ENCODE measurements around the gene MSTO1.
"Not testable (repeated sequence)": the region's sequence is repeated elsewhere in the genome, so short reads cannot be mapped to it uniquely, and the experiment has no call there.

The MSTO1 gene

GRCh38 chr1:155622191-155622590, 12.2 kb downstream of the MSTO1 start:
- no peak for DNase-seq

GRCh38 chr1:155623357-155623756, 13.3 kb downstream of the MSTO1 start:
- DNase-seq: no peak

DNA sequence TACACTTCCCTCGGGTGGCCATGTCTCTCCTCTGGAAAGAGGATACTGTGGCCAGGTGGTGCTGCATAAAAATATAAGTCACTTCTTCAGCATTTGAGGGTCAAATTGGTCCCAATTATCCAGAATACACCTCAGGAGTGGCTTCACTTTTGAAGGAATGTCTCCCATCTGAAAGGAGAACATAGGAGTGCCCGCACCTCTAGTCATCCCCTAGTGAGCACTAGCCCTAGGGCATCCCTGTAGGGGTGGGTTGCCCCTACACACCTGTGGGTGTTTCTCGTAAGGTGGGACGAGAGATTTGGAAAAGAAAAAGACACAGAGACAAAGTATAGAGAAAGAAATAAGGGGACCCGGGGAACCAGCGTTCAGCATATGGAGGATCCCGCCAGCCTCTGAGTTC, 16.4 kb downstream of the MSTO1 start:
- DNase-seq: not testable (repeated sequence)

- DNase-seq: no peak
Measured at GRCh38 chr1:155636397-155637153, 26.6 kb downstream of the MSTO1 start.

GRCh38 chr1:155640367-155640766, 30.3 kb downstream of the MSTO1 start:
- no peak for DNase-seq

- DNase-seq: not testable (repeated sequence)
Measured at GRCh38 chr1:155642559-155643180, 32.7 kb downstream of the MSTO1 start.

DNA sequence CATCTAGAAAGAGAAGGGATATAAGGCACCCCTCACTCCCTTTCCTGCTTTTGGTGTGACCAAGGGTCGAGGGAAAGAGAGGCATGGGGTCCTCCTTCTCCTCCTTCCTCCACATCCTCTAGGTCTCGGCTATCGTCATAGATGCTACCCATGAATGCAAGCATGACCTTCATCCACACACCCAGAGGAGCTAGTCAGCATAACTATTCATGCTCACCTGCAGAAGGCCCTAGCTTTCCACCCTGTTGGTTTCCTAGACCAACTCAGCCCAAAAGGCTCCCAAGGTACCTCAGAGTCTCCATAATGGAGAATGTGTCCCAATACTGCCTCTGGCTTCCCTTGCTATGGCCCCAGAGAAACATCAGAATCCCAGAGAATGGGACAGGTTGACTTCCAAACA, 33.2 kb downstream of the MSTO1 start:
- no peak for DNase-seq

DNA sequence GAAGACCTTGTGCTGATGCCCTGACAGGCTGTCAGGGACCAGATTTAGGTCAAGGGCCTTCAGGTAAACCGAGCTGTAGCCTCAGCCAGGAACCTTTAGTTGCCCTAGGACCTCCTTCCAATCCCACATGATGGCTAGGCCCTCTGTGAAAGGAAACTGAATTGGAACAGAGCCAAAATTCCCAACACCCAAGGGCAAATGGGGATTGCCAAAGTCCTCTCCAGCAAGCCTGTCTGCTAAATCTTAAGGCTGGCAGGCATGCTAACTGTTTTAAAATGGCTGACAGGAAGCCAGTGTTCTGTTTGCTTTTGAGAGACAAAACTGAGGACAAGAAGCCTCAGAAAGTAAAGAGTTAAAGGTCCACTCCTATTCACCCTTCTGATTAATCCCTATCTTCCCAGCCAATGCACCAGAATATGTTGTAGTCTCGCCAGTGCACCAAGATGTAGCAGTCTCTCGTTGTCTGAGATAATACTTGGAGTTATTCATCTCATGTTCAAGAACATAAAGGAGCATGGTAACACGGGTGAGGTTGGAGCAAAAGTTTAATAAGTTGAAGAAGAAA, 35.1 kb downstream of the MSTO1 start:
- DNase-seq: no peak

GRCh38 chr1:155645648-155646047, 35.6 kb downstream of the MSTO1 start:
- no peak for DNase-seq

DNA sequence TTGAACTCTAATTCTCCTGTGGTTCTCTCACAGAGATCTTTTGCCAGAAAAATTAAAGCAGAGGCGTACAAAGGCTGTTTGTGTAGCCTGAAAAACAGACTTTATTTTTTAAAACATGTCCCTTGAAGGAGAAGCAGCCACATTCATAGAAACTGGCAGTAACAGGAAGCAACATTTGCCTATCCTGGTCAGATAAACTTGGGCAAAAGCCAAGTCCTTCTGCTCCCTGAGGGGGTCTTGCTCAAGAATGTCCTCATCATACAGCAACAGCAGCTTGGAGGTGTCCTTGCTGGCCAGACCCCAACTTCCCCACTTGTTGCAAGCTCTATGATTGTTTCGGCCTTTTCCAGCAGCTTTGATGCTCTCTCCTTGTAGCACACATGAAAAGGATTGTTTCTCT, 36.3 kb downstream of the MSTO1 start:
- no peak for DNase-seq

- DNase-seq: no peak
Measured at GRCh38 chr1:155648207-155649147, 38.5 kb downstream of the MSTO1 start.

- DNase-seq: no peak
Measured at GRCh38 chr1:155649676-155650075, 39.7 kb downstream of the MSTO1 start.

GRCh38 chr1:155650231-155650757, 40.3 kb downstream of the MSTO1 start:
- DNase-seq: no peak

GRCh38 chr1:155651861-155652661, 42.0 kb downstream of the MSTO1 start:
- no peak for DNase-seq

DNA sequence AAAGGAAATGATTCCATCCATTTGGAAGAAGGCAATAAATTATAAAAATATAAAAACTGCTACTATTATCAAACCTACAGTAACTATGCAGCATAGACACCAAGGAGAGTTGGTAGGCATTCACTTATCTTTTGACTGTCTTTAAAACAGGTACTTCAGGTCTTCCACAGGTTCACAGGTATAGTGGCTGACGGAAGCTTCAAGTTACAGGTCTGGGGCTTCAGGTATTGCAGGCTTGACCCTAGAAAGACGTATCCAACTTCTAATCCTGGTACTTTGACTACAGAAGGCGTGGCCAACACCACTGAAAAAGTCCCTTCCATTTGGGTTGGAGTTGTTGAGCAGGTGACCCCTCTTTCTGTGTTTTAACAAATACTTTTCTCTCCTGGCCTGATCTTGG, 42.9 kb downstream of the MSTO1 start:
- no peak for DNase-seq

- no peak for DNase-seq
Measured at GRCh38 chr1:155657463-155657862, 47.4 kb downstream of the MSTO1 start.

DNA sequence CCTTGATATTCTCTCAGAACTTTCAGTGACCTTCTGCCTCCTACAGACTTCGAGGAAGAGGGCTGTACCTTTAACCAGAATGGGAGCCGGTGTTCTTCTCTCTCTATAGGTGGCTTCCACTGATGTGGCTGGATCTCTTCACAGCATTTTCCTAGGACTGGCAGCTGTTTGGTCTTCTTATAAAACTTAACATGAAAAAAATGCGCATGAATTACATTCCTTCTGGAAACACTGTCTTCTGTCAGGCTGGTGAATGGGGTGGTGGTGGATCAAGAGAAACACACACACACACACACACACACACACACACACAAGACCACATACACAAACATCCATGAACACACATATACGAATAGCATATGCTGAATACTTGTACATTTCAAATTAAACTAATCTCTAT, 51.2 kb downstream of the MSTO1 start:
- not testable (repeated sequence) for DNase-seq

Measured in DMS 273 treated with DMSO at 0.1 percent for 48 hours (cell line).